Renal pelvis (tissue), 4 donors: ENCODE data around the gene MAST4. TPM values are rescaled to one million over a fixed set of nuclear protein-coding genes. Genes with fewer than 3 reads are reported as not detected.
"Not testable (repeated sequence)": the region's sequence is repeated elsewhere in the genome, so short reads cannot be mapped to it uniquely, and the experiment has no call there.

Source experiments
- DNase-seq: peaks from one replicate; pipeline ENCODE4 v3.0.0-alpha.2; 2013
- polyA plus RNA-seq, 3 donors: library from polyadenylated mRNA; unstranded; fragments of 120-200 nt; gene quantifications; one replicate each; pipeline ENCODE4 v1.2.1, GENCODE V29; 2013; ENCODE audit not compliant: insufficient read length in 3 of 3

The MAST4 gene
- polyA plus RNA-seq, 3 donors, result 14.8 to 20.3 (median 19.0) TPM

DNA sequence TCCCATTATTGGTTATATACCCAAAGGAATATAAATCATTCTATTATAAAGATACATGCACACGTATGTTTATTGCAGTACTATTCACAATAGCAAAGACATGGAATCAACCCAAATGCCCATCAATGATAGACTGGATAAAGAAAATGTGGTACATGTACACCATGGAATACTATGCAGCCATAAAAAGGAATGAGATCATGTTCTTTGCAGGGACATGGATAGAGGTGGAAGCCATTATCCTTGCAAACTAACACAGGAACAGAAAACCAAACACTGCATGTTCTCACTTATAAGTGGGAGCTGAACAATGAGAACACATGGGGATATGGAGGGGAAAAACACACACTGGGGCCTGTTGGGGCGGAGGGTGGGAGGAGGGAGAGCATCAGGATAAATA lies 99.6 kb downstream of the MAST4 start:
- DNase-seq, result not testable (repeated sequence)

DNA sequence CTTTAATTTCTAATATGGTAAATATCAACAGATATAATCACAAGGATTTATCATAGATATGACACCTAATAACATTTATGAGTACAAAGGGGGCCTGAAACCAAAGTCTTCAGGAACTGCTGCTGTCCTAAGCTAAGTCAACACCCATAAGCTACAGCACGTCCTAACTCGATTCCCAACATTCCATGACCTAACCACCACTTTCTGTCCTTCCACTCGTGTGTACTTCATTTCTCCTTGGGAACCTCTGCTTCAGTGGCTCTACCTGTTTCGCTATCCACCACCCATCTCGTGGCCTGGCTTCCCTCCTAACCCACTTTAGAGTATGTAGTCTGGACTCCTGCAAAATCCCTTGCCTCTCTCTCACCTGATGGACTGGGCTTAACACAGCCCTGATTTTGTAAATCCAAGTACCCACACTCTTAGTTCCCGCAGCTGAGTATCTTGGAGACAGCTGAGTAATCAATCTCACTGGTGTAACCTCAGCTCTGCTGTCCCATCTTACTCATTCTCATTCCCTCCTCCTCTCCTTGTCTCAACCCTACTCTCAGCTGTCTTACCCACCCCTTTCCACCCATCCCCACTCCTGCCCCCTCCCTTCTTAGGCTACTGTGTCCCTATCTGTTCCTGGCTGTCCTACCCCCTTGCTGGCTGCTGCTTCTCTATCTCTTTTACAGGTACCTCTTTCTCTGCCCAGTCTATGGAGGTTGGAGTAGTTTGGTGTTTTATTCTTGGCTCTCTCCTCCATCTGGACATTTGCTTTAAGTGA lies 101.8 kb downstream of the MAST4 start:
- no peak for DNase-seq

DNA sequence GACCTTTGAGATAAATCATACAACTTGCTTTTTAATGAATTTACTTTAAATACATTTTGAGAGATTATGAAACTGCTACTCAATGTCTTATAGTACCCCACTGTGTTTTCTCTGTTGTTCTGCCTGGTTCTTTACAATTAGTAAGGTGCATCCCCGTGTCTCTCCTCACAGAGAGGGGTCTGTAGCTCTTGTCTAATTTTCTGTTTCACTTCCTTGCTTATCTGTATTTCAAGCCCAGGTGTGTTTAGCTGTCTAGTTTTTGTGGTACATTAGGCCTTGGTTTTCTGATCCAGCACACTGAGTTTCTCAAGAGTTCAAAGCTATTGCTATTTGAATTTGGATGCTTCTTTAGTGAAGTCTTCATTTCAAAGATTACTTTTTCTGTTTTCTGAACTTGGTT lies 105.1 kb downstream of the MAST4 start:
- DNase-seq, result no peak

- DNase-seq, result no peak
Observed at GRCh38 chr5:66702426-66702825, 106.2 kb downstream of the MAST4 start.

GRCh38 chr5:66704790-66705425 lies 108.7 kb downstream of the MAST4 start:
- DNase-seq, result no peak

DNA sequence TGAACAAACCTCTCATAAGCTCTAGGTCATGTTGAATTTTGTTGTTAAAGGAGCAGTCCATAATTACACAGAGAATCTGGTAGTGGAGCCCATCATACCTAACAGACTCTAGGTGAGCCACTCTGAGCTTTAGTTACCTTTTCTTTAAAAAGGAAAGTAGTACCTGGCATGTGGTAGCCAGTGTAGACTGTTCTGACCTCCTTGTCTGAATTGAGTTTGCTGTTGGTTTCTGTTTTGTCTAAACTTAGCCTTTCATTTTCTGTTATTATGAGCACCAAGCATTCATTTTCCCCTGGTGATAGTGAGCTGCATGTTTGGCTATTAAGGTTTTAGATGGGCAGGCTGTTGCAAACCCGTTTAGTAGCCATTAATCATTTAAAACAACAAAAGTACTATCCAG lies 112.2 kb downstream of the MAST4 start:
- no peak for DNase-seq

- no peak for DNase-seq
Observed at GRCh38 chr5:66710557-66711088, 114.4 kb downstream of the MAST4 start.

- no peak for DNase-seq
Observed at GRCh38 chr5:66713998-66714397, 117.8 kb downstream of the MAST4 start.

GRCh38 chr5:66717455-66718373 lies 121.5 kb downstream of the MAST4 start:
- DNase-seq, result peak; percentile 61

DNA sequence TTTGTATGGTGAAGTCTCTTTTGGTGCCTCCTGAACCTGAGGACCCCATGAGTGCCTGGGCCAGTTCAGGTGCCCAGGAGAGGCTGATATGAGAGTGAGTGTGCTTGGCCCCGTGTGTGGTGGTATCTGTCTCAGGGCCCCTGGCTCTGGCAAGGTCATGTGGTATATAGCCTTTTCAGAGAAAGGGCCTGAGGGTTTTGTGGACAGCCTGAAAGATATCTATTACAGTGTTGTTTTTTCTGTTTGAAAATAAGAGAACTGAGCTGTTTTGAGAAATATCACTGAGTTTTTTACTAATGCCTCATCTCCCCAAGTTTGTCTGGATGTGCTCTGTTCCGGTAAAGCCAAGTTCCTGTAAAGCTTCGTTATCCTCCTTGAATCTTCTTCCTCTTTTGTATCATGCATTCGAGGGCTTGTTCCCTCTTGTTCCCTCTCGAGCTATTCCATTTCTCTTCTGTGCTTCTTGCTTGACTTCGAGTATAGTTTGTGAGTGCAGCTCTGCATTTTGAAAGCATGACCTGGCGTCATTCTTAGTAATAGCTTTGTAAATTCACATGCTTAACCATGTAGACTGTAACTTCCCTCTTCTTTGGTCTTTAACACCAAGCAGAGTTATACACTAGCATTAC lies 122.3 kb downstream of the MAST4 start:
- no peak for DNase-seq

- no peak for DNase-seq
Observed at GRCh38 chr5:66720780-66721179, 124.6 kb downstream of the MAST4 start.

DNA sequence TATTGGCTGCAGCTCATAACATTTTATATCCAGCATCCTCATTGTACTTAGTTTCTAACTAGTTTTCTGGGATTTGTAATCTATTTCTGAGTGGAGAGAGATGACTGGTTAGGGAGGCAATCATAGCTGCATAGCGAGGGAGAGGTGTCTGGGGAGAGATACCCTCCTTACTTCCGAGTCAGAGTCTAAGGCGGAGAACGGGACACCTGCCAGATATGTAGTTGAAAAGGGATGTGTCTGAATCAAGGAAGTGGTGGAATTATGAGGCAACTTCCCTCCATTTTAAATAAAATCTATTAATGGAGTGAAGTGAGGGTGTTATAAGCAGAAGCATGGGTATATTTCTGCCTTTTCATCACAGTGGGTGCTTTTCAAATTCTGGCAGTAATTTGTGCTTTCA lies 126.5 kb downstream of the MAST4 start:
- DNase-seq, result no peak

- DNase-seq, result no peak
Observed at GRCh38 chr5:66724349-66725139, 128.4 kb downstream of the MAST4 start.

- no peak for DNase-seq
Observed at GRCh38 chr5:66727630-66728029, 131.4 kb downstream of the MAST4 start.

- DNase-seq, result no peak
Observed at GRCh38 chr5:66728049-66728448, 131.9 kb downstream of the MAST4 start.

GRCh38 chr5:66737096-66737495 lies 140.9 kb downstream of the MAST4 start:
- no peak for DNase-seq

GRCh38 chr5:66738136-66738535 lies 141.9 kb downstream of the MAST4 start:
- no peak for DNase-seq

- no peak for DNase-seq
Observed at GRCh38 chr5:66739021-66739420, 142.8 kb downstream of the MAST4 start.

- no peak for DNase-seq
Observed at GRCh38 chr5:66739951-66740350, 143.8 kb downstream of the MAST4 start.

GRCh38 chr5:66741394-66741793 lies 145.2 kb downstream of the MAST4 start:
- no peak for DNase-seq
